ENCODE data around the gene BEX4.

- TF ChIP-seq CTCF (IDR thresholded peaks at IDR 0.05 in 4 of 5, conservative IDR thresholded peaks at IDR 0.05 in 1 of 5) (no peak), POLR2A (IDR thresholded peaks at IDR 0.05) (no peak)
Measured at GRCh38 chrX:103170216-103170615, 44.7 kb upstream of the BEX4 start.
